Esophagus squamous epithelium (tissue), 5 donors: ENCODE data around the gene CHRNA4. TPM values are rescaled to one million over a fixed set of nuclear protein-coding genes. Genes with fewer than 3 reads are reported as not detected.

Source experiments
- DNase-seq: peaks from one replicate; lab custom pipeline; 2025; lab: John Stamatoyannopoulos, UW
- H3K27ac ChIP-seq, 4 donors: fragments of 200-600 bp; sonication (generic); one replicate each; pipeline ENCODE4 v1.5.1; 2016 to 2019; ENCODE audit warnings: mild to moderate bottlenecking in 1 of 4
- H3K27me3 ChIP-seq, 4 donors: fragments of 200-600 bp; sonication (generic); 1 replicate in 3 of 4; 2 replicates in 1 of 4; pipeline versions ENCODE4 v1.5.1 to v1.6.0; 2017 to 2021; ENCODE audit warnings: antibody characterized with exemption in 1 of 4
- H3K36me3 ChIP-seq, 3 donors: fragments of 200-600 bp; sonication (generic); one replicate each; pipeline ENCODE4 v1.5.1; 2016 to 2019
- H3K4me1 ChIP-seq, 3 donors: fragments of 200-600 bp; sonication (generic); one replicate each; pipeline ENCODE4 v1.5.1; 2017 to 2019
- H3K4me3 ChIP-seq, 4 donors: fragments of 200-600 bp; sonication (generic); 1 replicate in 3 of 4; 2 replicates in 1 of 4; pipeline ENCODE4 v1.5.1; 2016 to 2019; ENCODE audit warnings: mild to moderate bottlenecking in 2 of 4, moderate library complexity in 1 of 4
- H3K9me3 ChIP-seq, 3 donors: fragments of 200-600 bp; sonication (generic); one replicate each; pipeline ENCODE4 v1.5.1; 2016 to 2019
- POLR2A ChIP-seq, 4 donors: fragments of 450-650 bp; IDR thresholded peaks; one replicate each; pipeline ENCODE4 v1.6.1; 2017; ENCODE audit warnings: antibody characterized with exemption in 4 of 4, mild to moderate bottlenecking in 4 of 4, moderate library complexity in 3 of 4
- WGBS, 2 donors: methylation state at CpG; one replicate each; pipeline ENCODE4 v1.1.5; 2018; 5-methylcytosine and 5-hydroxymethylcytosine counted together
- intact Hi-C: fragments of 100-400 bp; cut with DNase I; formaldehyde crosslinking; loops from one replicate; pipeline ENCODE4 v1.15.0; 2022
- total RNA-seq, 4 donors: library from RNA; depleted of rRNA; stranded (reverse); fragments of >200 nt; gene quantifications; one replicate each; pipeline ENCODE4 v1.1.0, GENCODE V29; 2016
- TF ChIP-seq, protein P1 (sequence below), 6 experiments: fragments of 450-650 bp in 4 of 6; fragments of 200-600 bp in 2 of 6; sonication (generic) in 2 of 6; IDR thresholded peaks; one replicate each; pipeline ENCODE4 v1.5.1; 2016 to 2019; ENCODE audit warnings: antibody characterized with exemption in 6 of 6, mild to moderate bottlenecking in 4 of 6, moderate library complexity in 4 of 6
- donor health status: DM: yes; HTN: yes; CAD: no.

Gene CHRNA4
- total RNA-seq, 4 donors from 2014 or later, result not detected

GRCh38 chr20:63355781-63356295 is 5.3 kb downstream of the CHRNA4 start:
- Histone ChIP-seq H3K27ac (no peak overlapping the region), H3K27me3 (peaks cover 0 to 72% (median 8%) of the 10 kb centered on the region in 4 donors), H3K4me3 (no peak overlapping the region), H3K9me3 (no peaks in the 10 kb centered on the region), H3K4me1 (peaks cover 2 to 22% (median 3%) of the 10 kb centered on the region in 3 donors), H3K36me3 (no peaks in the 10 kb centered on the region)
- no CpG with 5 or more reads among the region's 11 CpGs for whole genome bisulfite sequencing, 2 donors
- DNase-seq, result no peak
- TF ChIP-seq, protein P1, sequence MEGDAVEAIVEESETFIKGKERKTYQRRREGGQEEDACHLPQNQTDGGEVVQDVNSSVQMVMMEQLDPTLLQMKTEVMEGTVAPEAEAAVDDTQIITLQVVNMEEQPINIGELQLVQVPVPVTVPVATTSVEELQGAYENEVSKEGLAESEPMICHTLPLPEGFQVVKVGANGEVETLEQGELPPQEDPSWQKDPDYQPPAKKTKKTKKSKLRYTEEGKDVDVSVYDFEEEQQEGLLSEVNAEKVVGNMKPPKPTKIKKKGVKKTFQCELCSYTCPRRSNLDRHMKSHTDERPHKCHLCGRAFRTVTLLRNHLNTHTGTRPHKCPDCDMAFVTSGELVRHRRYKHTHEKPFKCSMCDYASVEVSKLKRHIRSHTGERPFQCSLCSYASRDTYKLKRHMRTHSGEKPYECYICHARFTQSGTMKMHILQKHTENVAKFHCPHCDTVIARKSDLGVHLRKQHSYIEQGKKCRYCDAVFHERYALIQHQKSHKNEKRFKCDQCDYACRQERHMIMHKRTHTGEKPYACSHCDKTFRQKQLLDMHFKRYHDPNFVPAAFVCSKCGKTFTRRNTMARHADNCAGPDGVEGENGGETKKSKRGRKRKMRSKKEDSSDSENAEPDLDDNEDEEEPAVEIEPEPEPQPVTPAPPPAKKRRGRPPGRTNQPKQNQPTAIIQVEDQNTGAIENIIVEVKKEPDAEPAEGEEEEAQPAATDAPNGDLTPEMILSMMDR (IDR thresholded peaks at IDR 0.05), result no peak
- no peak for TF ChIP-seq POLR2A (IDR thresholded peaks at IDR 0.05)
- intact Hi-C loops, result no loop called here

- WGBS, 2 donors, result 40 to 57% methylated on average over 1 to 6 of the region's 25 CpGs
- H3K4me3 ChIP-seq, result no peak overlapping the region
- no peaks in the 10 kb centered on the region for H3K9me3 ChIP-seq
- H3K4me1 ChIP-seq, result peaks cover 0 to 15% (median 0%) of the 10 kb centered on the region in 3 donors
- intact Hi-C loops, result no loop called here
- DNase-seq, result no peak
- H3K27me3 ChIP-seq, result peaks cover 0 to 62% (median 0%) of the 10 kb centered on the region in 4 donors
- no peak overlapping the region for H3K27ac ChIP-seq
- no peak for TF ChIP-seq POLR2A (IDR thresholded peaks at IDR 0.05)
- TF ChIP-seq, protein P1 (IDR thresholded peaks at IDR 0.05), result no peak
- H3K36me3 ChIP-seq, result no peaks in the 10 kb centered on the region
Observed at GRCh38 chr20:63354636-63355350, 6.4 kb downstream of the CHRNA4 start.

GRCh38 chr20:63352811-63353221 is 8.3 kb downstream of the CHRNA4 start:
- Histone ChIP-seq H3K27ac (no peak overlapping the region), H3K36me3 (no peaks in the 10 kb centered on the region), H3K4me1 (peaks cover 0 to 11% (median 0%) of the 10 kb centered on the region in 3 donors), H3K27me3 (peaks cover 0 to 59% (median 0%) of the 10 kb centered on the region in 4 donors), H3K4me3 (no peak overlapping the region), H3K9me3 (no peaks in the 10 kb centered on the region)
- no CpG with 5 or more reads among the region's 12 CpGs for WGBS, 2 donors
- TF ChIP-seq, protein P1 (IDR thresholded peaks at IDR 0.05), result no peak
- TF ChIP-seq POLR2A (IDR thresholded peaks at IDR 0.05), result no peak
- no peak for DNase-seq
- intact Hi-C loops, result no loop called here

DNA sequence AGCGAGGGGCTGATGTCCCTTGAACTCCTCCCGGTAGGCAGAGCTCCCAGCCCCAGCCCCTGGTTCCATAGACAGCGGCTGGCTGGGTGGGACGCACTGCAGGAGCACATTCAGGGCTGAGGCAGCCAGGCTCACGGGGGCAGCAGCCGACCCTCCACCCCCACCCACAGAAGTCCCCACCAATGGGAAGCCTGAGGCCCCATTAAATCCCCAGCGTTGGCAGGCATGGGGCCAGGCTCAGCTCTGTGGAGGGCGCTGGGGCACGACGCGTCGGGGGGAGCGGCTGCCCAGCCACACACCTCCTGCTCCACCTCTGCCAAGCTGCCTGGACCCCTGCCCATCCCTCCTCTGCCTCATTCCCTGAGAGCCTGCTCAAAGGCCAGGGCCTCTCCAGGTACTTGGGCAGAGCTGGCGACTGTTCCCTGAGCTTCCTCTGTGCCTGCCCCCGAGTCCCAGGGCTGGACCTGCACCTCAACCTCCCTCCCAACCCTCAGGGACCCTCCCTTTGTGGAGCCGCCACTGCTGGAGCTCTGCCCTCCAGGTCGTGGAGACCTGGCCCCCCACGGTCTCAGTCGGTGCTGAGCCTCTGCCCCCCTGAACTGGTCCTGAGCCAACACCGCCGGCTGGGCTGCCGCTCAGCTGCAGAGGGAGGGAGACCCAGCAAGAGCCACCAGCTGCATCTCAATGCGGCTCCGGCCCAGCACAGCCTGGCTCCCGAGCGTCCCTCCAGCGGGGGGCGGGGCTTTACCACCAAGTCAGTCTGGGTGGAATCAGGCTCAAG is 9.1 kb downstream of the CHRNA4 start:
- Histone ChIP-seq H3K36me3 (no peaks in the 10 kb centered on the region), H3K4me1 (peaks cover 0 to 9% (median 0%) of the 10 kb centered on the region in 3 donors), H3K4me3 (no peak overlapping the region), H3K27ac (no peak overlapping the region), H3K9me3 (no peaks in the 10 kb centered on the region), H3K27me3 (peaks cover 0 to 60% (median 0%) of the 10 kb centered on the region in 4 donors)
- WGBS, 2 donors, result 17% methylated on average over 6 of the region's 28 CpGs; no CpG with 5 or more reads in 1 of the 2 donors
- TF ChIP-seq, protein P1 (IDR thresholded peaks at IDR 0.05), result no peak
- no peak for TF ChIP-seq POLR2A (IDR thresholded peaks at IDR 0.05)
- no peak for DNase-seq
- intact Hi-C loops, result no loop called here
